SK-N-SH (cell line): ENCODE data around the gene JAZF1. TPM values are rescaled to one million over a fixed set of nuclear protein-coding genes. Genes with fewer than 3 reads are reported as not detected.

ENCODE experiments used
- CTCF ChIA-PET: fragments of 300-600, 350-600 bp; formaldehyde crosslinking; extraction: SDS; loops from one replicate; lab custom pipeline; 2021; lab: Yijun Ruan, JAX
- POLR2A ChIA-PET: fragments of 350-600 bp; sonication (Branson Sonifier 250); formaldehyde crosslinking; extraction: SDS; loops from one replicate; lab custom pipeline; 2020; ENCODE audit warnings: antibody characterized with exemption, inconsistent platforms; lab: Yijun Ruan, JAX
- DNase-seq: peaks from one replicate; pipeline ENCODE4 v3.0.0; 2012
- H2AFZ ChIP-seq: fragments of 200-600 bp; sonication (generic); 2 replicates; pipeline ENCODE4 v1.8.1; 2016; ENCODE audit warnings: antibody characterized with exemption, mild to moderate bottlenecking, low read depth
- H3F3A ChIP-seq: fragments of 200-600 bp; sonication (generic); replicated peaks from 2 replicates; pipeline ENCODE3; 2016; ENCODE audit warnings: antibody characterized with exemption, mild to moderate bottlenecking; ENCODE audit not compliant: insufficient read depth
- H3K27ac ChIP-seq, 2 experiments: fragments of 200-500 bp in 1 of 2; fragments of 200-600 bp in 1 of 2; sonication (Bioruptor generic) in 1 of 2; sonication (generic), shearing (Covaris generic) in 1 of 2; 2 replicates each; pipeline versions ENCODE4 v1.5.1 to v1.6.1; 2014 to 2016; ENCODE audit warnings: low read depth in 2 of 2, inconsistent platforms in 1 of 2, low read length in 1 of 2, mild to moderate bottlenecking in 1 of 2, mixed read lengths in 1 of 2
- H3K27me3 ChIP-seq: fragments of 200-600 bp; sonication (generic), shearing (Covaris generic); 2 replicates; pipeline ENCODE4 v1.6.1; 2016; ENCODE audit warnings: mixed run types; ENCODE audit not compliant: insufficient read depth
- H3K36me3 ChIP-seq, 2 experiments: fragments of 200-500 bp in 1 of 2; fragments of 200-600 bp in 1 of 2; sonication (Bioruptor generic) in 1 of 2; sonication (generic) in 1 of 2; replicated peaks in 1 of 2; 2 replicates each; pipeline versions ENCODE3 to v1.5.1; 2014 to 2016; ENCODE audit warnings: low read length in 1 of 2, mild to moderate bottlenecking in 1 of 2; ENCODE audit not compliant: insufficient read depth in 2 of 2, control insufficient read depth in 1 of 2
- H3K4me1 ChIP-seq, 2 experiments: fragments of 200-500 bp in 1 of 2; fragments of 200-600 bp in 1 of 2; sonication (Bioruptor generic) in 1 of 2; sonication (generic), shearing (Covaris generic) in 1 of 2; 2 replicates each; pipeline versions ENCODE4 v1.5.1 to v1.6.1; 2014 to 2016; ENCODE audit warnings: low read depth in 1 of 2, low read length in 1 of 2, mixed run types in 1 of 2; ENCODE audit not compliant: insufficient read depth in 2 of 2, control insufficient read depth in 1 of 2
- H3K4me2 ChIP-seq: fragments of 200-600 bp; sonication (generic), shearing (Covaris generic); 2 replicates; pipeline ENCODE4 v1.6.1; 2017; ENCODE audit warnings: mixed run types
- H3K4me3 ChIP-seq, 2 experiments: fragments of 200-500 bp in 1 of 2; fragments of 200-600 bp in 1 of 2; sonication (Bioruptor generic) in 1 of 2; sonication (generic), shearing (Covaris generic) in 1 of 2; 2 replicates each; pipeline versions ENCODE4 v1.5.1 to v1.8.1; 2014 to 2016; ENCODE audit warnings: low read depth in 2 of 2, inconsistent platforms in 1 of 2, low read length in 1 of 2, mild to moderate bottlenecking in 1 of 2, mixed read lengths in 1 of 2, moderate library complexity in 1 of 2
- H3K79me2 ChIP-seq: fragments of 200-600 bp; sonication (generic); 2 replicates; pipeline ENCODE4 v1.8.1; 2017; ENCODE audit warnings: mild to moderate bottlenecking; ENCODE audit not compliant: insufficient read depth
- H3K9ac ChIP-seq: fragments of 200-600 bp; sonication (generic); 2 replicates; pipeline ENCODE4 v1.6.1; 2017; ENCODE audit warnings: mixed run types
- H3K9me2 ChIP-seq: fragments of 200-600 bp; sonication (generic); 2 replicates; pipeline ENCODE4 v1.6.1; 2017; ENCODE audit warnings: mixed run types
- H3K9me3 ChIP-seq: fragments of 200-600 bp; sonication (generic); 2 replicates; pipeline ENCODE4 v1.6.1; 2017; ENCODE audit warnings: mixed run types, mild to moderate bottlenecking, moderate library complexity
- H4K20me1 ChIP-seq: fragments of 200-600 bp; sonication (generic); 2 replicates; pipeline ENCODE4 v1.6.1; 2017; ENCODE audit warnings: mild to moderate bottlenecking, mixed run types; ENCODE audit not compliant: insufficient read depth
- EZH2phosphoT487 ChIP-seq: fragments of 200-600 bp; sonication (generic); IDR thresholded peaks from 2 replicates; pipeline ENCODE4 v1.6.1; 2017; ENCODE audit warnings: low read depth, mixed run types, mild to moderate bottlenecking, antibody characterized with exemption, moderate library complexity, borderline replicate concordance
- FOXM1 ChIP-seq: IDR thresholded peaks from 2 replicates; pipeline ENCODE4 v1.4.0; 2012; ENCODE audit warnings: low read depth, mild to moderate bottlenecking
- GABPA ChIP-seq: IDR thresholded peaks from 2 replicates; pipeline ENCODE4 v1.4.0; 2012; ENCODE audit warnings: low read depth, mild to moderate bottlenecking
- JUND ChIP-seq: IDR thresholded peaks from 2 replicates; pipeline ENCODE4 v1.4.0; 2012
- MEF2A ChIP-seq: IDR thresholded peaks from 2 replicates; pipeline ENCODE4 v1.4.0; 2012; ENCODE audit warnings: low read depth, borderline replicate concordance
- MXI1 ChIP-seq: IDR thresholded peaks from 2 replicates; pipeline ENCODE4 v1.6.1; 2012; ENCODE audit warnings: mild to moderate bottlenecking, low read depth, low read length, improper control_type of control experiment
- NRF1 ChIP-seq: IDR thresholded peaks from 2 replicates; pipeline ENCODE4 v1.6.1; 2012; ENCODE audit warnings: low read depth, mild to moderate bottlenecking, low read length
- RCOR1 ChIP-seq: fragments of 150-350 bp; IDR thresholded peaks from 2 replicates; pipeline ENCODE4 v1.6.1; 2017; ENCODE audit warnings: antibody characterized with exemption, low read length
- SMC3 ChIP-seq: IDR thresholded peaks from 2 replicates; pipeline ENCODE4 v1.6.1; 2012; ENCODE audit warnings: low read depth, low read length, improper control_type of control experiment
- TEAD4 ChIP-seq: IDR thresholded peaks from 2 replicates; pipeline ENCODE4 v1.4.0; 2012; ENCODE audit warnings: mild to moderate bottlenecking, borderline replicate concordance; ENCODE audit not compliant: insufficient read depth
- WGBS: methylation state at CpG from one replicate; pipeline ENCODE4 v1.1.6; 2017; ENCODE audit warnings: low lambda C conversion rate; 5-methylcytosine and 5-hydroxymethylcytosine counted together
- polyA plus RNA-seq, 3 experiments: library from polyadenylated mRNA; depleted of rRNA; stranded (reverse); fragments of >200 nt; gene quantifications; 2 replicates each; pipeline ENCODE4 v1.2.3, GENCODE V29; 2012
- TF ChIP-seq, protein P1 (sequence below): IDR thresholded peaks from 2 replicates; pipeline ENCODE4 v1.4.0; 2012; ENCODE audit warnings: low read depth, borderline replicate concordance
- TF ChIP-seq, protein P2 (sequence below): IDR thresholded peaks from 2 replicates; pipeline ENCODE4 v1.4.0; 2012; ENCODE audit warnings: low read depth
- TF ChIP-seq, protein P3 (sequence below): fragments of 150-350 bp; IDR thresholded peaks from 2 replicates; pipeline ENCODE4 v1.6.1; 2017; ENCODE audit warnings: antibody characterized with exemption, low read length, low read depth, borderline replicate concordance
- TF ChIP-seq, protein P4 (sequence below): IDR thresholded peaks from 2 replicates; pipeline ENCODE4; 2012

Gene JAZF1
- polyA plus RNA-seq, 1 of the 3 experiments (the other 2 are of a cell fraction) = 1.7 TPM

DNA sequence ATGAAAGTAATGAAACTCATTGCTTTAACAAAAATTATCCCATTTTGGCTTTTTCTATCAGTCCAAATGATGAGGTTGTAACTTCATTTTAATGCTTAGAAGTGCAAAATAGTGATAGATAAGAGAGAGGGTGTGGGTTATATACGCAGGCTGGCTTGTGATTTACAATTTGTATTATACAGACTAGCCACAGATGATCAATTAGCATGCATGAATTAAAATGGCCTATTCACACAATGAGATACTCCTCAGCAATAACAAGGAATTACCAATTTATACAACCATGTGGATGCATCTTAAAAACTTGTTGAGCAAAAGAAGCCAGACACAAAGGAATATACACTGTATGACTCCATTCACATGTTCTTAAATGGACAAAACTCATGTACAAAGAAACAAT, 45.4 kb upstream of the JAZF1 start (continued):
- TF ChIP-seq, protein P1, sequence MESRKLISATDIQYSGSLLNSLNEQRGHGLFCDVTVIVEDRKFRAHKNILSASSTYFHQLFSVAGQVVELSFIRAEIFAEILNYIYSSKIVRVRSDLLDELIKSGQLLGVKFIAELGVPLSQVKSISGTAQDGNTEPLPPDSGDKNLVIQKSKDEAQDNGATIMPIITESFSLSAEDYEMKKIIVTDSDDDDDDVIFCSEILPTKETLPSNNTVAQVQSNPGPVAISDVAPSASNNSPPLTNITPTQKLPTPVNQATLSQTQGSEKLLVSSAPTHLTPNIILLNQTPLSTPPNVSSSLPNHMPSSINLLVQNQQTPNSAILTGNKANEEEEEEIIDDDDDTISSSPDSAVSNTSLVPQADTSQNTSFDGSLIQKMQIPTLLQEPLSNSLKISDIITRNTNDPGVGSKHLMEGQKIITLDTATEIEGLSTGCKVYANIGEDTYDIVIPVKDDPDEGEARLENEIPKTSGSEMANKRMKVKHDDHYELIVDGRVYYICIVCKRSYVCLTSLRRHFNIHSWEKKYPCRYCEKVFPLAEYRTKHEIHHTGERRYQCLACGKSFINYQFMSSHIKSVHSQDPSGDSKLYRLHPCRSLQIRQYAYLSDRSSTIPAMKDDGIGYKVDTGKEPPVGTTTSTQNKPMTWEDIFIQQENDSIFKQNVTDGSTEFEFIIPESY = no peak
- no peak for TF ChIP-seq MXI1
- TF ChIP-seq GABPA = no peak
- TF ChIP-seq, all 33 proteins: peak for 0

DNA sequence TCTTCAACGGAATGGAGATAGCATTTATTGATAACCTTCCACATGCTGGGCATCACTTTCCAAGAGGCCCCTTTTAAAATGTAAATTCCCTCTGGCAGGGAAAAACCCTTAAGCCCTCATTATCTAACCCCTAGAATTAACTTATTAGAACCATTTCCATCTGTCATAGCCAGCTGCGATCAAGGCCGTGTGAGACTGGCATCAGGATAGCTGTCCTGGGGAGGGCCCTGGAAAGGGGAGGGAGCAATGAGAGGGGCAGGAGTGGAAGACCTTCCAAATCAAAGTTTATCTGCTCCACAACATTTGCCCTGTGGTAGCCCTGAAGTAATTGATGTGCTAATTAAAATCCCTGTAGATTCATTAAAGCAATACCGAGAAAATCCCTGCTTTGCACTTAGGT, 45.0 kb upstream of the JAZF1 start:
- DNase-seq = peak; percentile 17
- Histone ChIP-seq H3K4me2 (no peak overlapping the region), H3K79me2 (no peaks in the 10 kb centered on the region), H4K20me1 (no peaks in the 10 kb centered on the region), H3K27ac (no peak overlapping the region), H3K9ac (no peak overlapping the region), H3K4me3 (no peak overlapping the region), H2AFZ (no peak overlapping the region), H3K9me3 (no peaks in the 10 kb centered on the region), H3K36me3 (no peaks in the 10 kb centered on the region), H3F3A (no peaks in the 10 kb centered on the region), H3K9me2 (no peaks in the 10 kb centered on the region), H3K4me1 (peaks cover 0 to 8% of the 10 kb centered on the region in 2 experiments; a peak in 1 of 4 replicates), H3K27me3 (no peaks in the 10 kb centered on the region)
- ChIA-PET POLR2A (no interaction called here), CTCF (interaction anchor here (1.2 to 1.3 kb wide), 2 partner anchors 9 to 47 kb away, joined by 3 read pairs; no protein-coding TSS in a partner anchor)
- 75% methylated on average over 4 of the region's 4 CpGs for WGBS
- TF ChIP-seq, protein P2, sequence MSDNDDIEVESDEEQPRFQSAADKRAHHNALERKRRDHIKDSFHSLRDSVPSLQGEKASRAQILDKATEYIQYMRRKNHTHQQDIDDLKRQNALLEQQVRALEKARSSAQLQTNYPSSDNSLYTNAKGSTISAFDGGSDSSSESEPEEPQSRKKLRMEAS = no peak
- TF ChIP-seq SMC3 (no peak), EZH2phosphoT487 (no peak), RCOR1 (no peak), JUND (no peak), NRF1 (no peak), FOXM1 (no peak), TEAD4 (no peak), MEF2A (no peak)
- TF ChIP-seq, protein P3, sequence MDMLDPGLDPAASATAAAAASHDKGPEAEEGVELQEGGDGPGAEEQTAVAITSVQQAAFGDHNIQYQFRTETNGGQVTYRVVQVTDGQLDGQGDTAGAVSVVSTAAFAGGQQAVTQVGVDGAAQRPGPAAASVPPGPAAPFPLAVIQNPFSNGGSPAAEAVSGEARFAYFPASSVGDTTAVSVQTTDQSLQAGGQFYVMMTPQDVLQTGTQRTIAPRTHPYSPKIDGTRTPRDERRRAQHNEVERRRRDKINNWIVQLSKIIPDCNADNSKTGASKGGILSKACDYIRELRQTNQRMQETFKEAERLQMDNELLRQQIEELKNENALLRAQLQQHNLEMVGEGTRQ = no peak
- TF ChIP-seq, protein P4, sequence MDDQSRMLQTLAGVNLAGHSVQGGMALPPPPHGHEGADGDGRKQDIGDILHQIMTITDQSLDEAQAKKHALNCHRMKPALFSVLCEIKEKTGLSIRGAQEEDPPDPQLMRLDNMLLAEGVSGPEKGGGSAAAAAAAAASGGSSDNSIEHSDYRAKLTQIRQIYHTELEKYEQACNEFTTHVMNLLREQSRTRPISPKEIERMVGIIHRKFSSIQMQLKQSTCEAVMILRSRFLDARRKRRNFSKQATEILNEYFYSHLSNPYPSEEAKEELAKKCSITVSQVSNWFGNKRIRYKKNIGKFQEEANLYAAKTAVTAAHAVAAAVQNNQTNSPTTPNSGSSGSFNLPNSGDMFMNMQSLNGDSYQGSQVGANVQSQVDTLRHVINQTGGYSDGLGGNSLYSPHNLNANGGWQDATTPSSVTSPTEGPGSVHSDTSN = no peak
